ENCODE data around the gene IL12RB2. TPM values are rescaled to one million over a fixed set of nuclear protein-coding genes. Genes with fewer than 3 reads are reported as not detected.
A peak's percentile ranks its signal among the peaks of the same experiment; 100 is the strongest.

IL12RB2 gene
- total and polyA plus RNA-seq, 2 experiments from 2014 or later, result 0.12 TPM; not detected in 1

DNA sequence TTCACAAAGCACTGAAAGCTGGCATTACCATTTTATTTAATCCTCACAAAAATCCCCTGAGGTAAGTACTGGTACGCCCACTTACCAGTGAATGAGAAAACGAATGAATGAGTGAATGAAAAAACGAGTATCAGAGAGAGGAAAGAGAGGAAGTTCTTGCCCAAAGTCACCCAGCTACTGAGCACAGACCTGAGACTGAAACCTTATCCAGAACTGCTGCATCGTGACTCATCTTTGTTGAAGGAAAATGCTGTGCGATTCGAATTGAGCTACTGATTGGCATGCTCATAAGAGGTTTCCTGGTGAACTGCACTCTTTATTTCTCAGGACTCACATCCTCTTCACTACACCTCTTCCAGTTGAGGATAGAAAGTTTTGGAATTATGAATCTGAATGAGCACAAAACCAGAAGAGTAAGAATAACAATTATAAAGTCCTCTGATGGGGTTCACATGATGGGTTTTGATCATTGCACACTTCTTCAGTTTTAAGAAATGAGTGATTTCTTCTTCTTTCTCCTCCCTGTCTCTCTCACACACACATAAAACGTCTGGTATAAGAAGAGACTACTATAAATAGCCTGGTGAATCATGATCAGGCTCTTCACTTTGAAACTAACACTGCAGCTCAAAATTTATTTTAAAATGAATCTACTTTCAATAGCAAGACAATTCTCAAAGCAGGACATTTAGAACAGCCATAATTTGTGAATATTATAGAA lies 32.1 kb downstream of the IL12RB2 start:
- H3K4me3 ChIP-seq, result no peak overlapping the region
- no peaks in the 10 kb centered on the region for H3K9me3 ChIP-seq (ENCODE audit: low read depth)
- peaks cover 7% of the 10 kb centered on the region for H3K27me3 ChIP-seq
- no peak overlapping the region for H3K27ac ChIP-seq
- no peaks in the 10 kb centered on the region for H3K36me3 ChIP-seq
- TF ChIP-seq, protein P1, sequence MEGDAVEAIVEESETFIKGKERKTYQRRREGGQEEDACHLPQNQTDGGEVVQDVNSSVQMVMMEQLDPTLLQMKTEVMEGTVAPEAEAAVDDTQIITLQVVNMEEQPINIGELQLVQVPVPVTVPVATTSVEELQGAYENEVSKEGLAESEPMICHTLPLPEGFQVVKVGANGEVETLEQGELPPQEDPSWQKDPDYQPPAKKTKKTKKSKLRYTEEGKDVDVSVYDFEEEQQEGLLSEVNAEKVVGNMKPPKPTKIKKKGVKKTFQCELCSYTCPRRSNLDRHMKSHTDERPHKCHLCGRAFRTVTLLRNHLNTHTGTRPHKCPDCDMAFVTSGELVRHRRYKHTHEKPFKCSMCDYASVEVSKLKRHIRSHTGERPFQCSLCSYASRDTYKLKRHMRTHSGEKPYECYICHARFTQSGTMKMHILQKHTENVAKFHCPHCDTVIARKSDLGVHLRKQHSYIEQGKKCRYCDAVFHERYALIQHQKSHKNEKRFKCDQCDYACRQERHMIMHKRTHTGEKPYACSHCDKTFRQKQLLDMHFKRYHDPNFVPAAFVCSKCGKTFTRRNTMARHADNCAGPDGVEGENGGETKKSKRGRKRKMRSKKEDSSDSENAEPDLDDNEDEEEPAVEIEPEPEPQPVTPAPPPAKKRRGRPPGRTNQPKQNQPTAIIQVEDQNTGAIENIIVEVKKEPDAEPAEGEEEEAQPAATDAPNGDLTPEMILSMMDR (IDR thresholded peaks at IDR 0.05; ENCODE audit: low read depth, low read length), result no peak
- H3K4me1 ChIP-seq (ENCODE audit: low read depth), result peaks cover 9% of the 10 kb centered on the region
- DNase-seq (ENCODE audit: low read depth in 1 of 2, low spot score in 1 of 2), result peak in 1 of 2 donors; percentile 49

DNA sequence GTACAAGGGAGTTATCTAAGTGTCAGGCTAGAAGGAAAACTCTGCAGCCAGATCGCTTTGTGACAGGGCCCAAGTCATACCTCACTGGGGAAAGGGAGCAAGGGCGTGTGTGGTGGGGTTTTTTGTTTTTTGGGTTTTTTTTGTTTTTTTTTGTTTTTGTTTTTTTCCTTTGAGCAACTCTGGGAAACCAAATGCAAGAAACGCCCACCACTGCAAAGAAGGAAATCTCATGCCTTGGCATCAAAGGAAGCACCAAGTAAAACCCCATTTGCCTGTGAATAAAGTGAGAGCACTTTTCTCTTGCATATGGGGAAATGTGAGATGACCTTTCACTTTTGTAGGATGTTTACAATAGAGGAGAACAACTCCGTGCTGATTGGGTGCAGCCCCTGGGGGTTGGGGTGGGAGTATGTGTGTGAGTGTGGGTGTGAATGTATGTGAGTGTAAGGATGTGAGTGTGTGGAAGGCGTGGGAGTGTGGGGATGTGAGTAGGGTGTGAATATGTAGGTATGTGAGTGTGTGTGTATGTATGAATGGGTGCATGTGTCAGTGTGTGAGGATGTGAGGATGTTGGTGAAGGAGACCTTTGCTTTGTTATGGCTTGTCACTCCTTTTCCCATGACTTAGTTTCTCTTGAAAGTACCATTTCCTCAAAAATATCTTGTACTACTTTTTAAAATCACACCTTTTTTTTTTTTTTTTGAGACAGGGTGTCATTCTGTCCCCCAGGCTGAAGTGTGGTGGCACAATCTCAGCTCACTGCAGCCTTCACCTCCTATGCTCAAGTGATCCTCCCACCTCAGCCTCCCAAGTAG lies 34.6 kb downstream of the IL12RB2 start:
- Histone ChIP-seq H3K36me3 (no peaks in the 10 kb centered on the region), H3K4me1 (ENCODE audit: low read depth) (peaks cover 9% of the 10 kb centered on the region), H3K27ac (no peak overlapping the region), H3K27me3 (peaks cover 22% of the 10 kb centered on the region), H3K9me3 (ENCODE audit: low read depth) (no peaks in the 10 kb centered on the region), H3K4me3 (no peak overlapping the region)
- no peak for DNase-seq (ENCODE audit: low read depth in 1 of 2, low spot score in 1 of 2)
- TF ChIP-seq, protein P1 (IDR thresholded peaks at IDR 0.05; ENCODE audit: low read depth, low read length), result no peak

DNA sequence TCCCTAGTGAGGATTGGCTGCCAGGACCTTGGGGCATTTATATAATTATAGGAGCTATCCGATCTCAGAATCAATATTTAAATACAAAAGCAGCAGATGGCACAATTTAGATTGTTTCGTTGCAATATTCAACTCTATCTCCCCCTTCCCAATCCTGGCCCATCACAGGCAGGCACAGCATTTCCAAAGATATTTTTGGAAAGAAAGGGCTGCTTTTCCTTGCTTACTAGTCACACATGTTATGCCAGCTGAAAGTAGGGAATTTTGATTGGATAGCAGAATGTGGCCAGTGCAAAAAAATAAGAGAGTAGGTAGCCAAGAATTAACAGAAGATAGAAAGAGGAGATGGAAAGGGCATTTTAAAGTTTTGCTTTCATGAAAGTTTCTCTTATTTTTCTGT lies 37.9 kb downstream of the IL12RB2 start:
- no peaks in the 10 kb centered on the region for H3K9me3 ChIP-seq (ENCODE audit: low read depth)
- no peak for DNase-seq (ENCODE audit: low read depth in 1 of 2, low spot score in 1 of 2)
- TF ChIP-seq, protein P1 (IDR thresholded peaks at IDR 0.05; ENCODE audit: low read depth, low read length), result no peak
- peaks cover 22% of the 10 kb centered on the region for H3K27me3 ChIP-seq
- H3K27ac ChIP-seq, result no peak overlapping the region
- no peak overlapping the region for H3K4me3 ChIP-seq
- H3K36me3 ChIP-seq, result no peaks in the 10 kb centered on the region
- peaks cover 4% of the 10 kb centered on the region for H3K4me1 ChIP-seq (ENCODE audit: low read depth)

DNA sequence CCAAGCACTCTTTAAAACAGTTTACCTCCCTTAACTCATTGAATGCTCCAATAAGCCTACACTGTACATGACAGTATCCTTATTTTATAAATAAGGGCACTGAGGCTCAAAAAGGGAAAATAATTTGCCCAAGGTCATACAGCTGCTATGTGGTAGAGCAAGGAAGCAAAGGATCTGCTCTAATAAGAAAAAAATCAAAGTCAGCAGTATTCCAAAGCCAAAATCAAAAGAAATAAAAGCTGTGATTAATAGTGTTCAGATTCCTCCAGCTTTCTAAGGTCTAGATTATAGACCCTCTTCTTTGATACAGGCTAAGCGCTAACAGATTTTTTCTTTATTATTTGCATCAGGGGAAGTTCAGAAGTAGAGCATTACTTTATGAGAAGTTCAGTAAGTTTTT lies 39.3 kb downstream of the IL12RB2 start:
- Histone ChIP-seq H3K9me3 (ENCODE audit: low read depth) (no peaks in the 10 kb centered on the region), H3K27ac (no peak overlapping the region), H3K36me3 (no peaks in the 10 kb centered on the region), H3K27me3 (peaks cover 17% of the 10 kb centered on the region), H3K4me3 (no peak overlapping the region), H3K4me1 (ENCODE audit: low read depth) (no peaks in the 10 kb centered on the region)
- no peak for DNase-seq (ENCODE audit: low read depth in 1 of 2, low spot score in 1 of 2)
- TF ChIP-seq, protein P1 (IDR thresholded peaks at IDR 0.05; ENCODE audit: low read depth, low read length), result no peak

DNA sequence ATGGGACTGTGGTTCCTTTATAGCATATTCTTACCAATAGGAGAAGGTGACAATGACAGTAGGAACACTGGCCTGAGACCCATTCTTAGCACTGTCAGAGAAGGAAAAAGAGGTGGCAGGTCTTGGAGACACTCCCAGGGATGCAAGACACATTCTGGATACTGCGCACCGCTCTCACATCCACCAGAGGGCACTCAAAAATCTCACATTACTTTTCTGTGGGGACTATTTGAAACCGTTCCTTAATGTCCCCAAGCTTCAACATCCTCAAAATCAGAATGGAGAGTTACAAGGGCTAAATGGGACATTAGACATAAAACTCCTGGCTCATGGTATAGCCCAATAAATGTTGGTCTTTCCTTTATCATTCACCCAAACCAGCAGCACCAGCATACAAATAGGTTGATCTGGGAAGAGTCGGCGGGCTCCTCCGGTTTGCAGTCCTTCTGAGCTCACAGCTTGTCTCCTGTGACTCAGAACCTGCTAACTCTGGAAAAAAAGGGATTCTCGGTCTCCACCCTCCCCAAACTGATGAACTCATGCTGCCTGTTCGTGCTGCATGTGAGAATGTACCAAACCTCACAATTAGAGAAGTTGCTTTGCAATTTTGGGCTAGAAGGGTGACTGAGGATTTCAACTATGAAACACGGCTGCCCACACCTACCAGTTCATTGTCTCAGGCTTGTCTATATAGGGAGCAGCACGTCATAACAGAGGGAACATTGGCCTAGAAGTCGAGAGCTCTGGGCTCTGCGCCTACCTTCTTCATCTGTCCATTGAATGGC lies 40.2 kb downstream of the IL12RB2 start:
- Histone ChIP-seq H3K36me3 (no peaks in the 10 kb centered on the region), H3K4me3 (no peak overlapping the region), H3K27me3 (peaks cover 15% of the 10 kb centered on the region), H3K9me3 (ENCODE audit: low read depth) (no peaks in the 10 kb centered on the region), H3K27ac (no peak overlapping the region), H3K4me1 (ENCODE audit: low read depth) (no peaks in the 10 kb centered on the region)
- TF ChIP-seq, protein P1 (IDR thresholded peaks at IDR 0.05; ENCODE audit: low read depth, low read length), result peak; percentile 83
- DNase-seq (ENCODE audit: low read depth in 1 of 2, low spot score in 1 of 2), result peak; percentile 64 to 70
